Measurements from ENCODE around the gene CACNA2D3. TPM values are rescaled to one million over a fixed set of nuclear protein-coding genes. Genes with fewer than 3 reads are reported as not detected.

The CACNA2D3 gene
- total and polyA plus RNA-seq, 4 donors: 0.38 to 2.5 (median 1.1) TPM

DNA sequence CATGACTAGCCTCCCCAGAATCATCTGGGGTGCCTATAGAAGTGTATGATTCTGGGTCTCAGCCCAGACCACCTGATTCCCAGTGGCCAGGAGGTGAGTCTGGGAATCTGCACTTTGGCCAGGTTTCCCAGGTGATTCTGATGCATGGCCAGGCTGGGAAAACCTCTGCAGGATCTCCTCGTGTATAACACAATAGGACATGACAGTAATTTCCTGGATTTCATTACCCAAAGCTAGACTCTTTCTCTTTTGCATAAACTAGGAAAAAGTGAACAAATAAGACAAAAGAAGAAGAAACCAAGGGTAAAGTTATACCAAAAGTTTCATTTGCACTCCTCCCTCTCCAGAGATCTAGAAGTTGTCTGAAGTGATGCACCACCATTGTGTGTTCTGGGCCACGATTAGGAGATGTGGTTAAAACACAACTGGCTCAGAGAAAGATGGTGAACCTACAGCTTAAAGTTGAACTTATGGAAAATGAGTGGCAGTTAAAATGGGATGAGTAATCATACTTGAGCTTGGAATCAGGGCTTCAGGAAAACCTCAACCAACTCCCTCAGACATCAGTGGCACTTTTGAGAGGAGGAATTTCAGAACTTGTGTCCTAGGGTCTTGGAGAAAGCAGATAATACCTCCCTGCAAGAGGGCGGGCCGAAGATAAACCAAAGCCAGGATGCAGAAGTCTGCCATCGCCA, 914.7 kb downstream of the CACNA2D3 start:
- DNase-seq (no peak), ATAC-seq (ENCODE audit: insufficient read depth, low FRiP score) (no peak)
- WGBS, 2 donors: 82 to 86% methylated on average over 5 of the region's 5 CpGs

DNA sequence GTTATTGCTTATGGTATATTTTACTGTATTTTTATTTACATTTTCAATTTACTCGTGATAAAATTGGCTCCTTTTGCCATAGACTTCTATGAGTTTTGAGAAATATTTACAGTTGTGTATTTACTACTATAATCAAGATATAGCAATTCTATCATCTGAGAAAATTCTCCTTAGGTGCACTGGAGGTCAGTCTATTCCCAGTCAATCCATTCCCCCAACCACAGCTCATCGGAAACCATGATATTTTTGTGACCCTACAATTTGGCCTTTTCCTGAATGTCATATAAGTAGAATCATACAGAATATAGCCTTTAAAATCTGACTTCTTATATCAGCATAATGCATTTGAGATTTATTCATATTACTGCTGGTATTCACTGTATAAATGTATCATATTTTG, 920.2 kb downstream of the CACNA2D3 start:
- H3K9ac ChIP-seq (ENCODE audit: insufficient read depth in 1 of 2, low read length in 2 of 2): no peak overlapping the region
- DNase-seq (peak in 2 of 3 donors; percentile 13), ATAC-seq (ENCODE audit: insufficient read depth, low FRiP score) (no peak)
- WGBS, 2 donors: 74 to 89% methylated on average over 2 of the region's 2 CpGs
- peaks cover 0 to 9% (median 0%) of the 10 kb centered on the region in 5 donors for H3K4me1 ChIP-seq (ENCODE audit: control insufficient read depth in 5 of 5, insufficient read depth in 5 of 5, low read length in 5 of 5)
- H3K27ac ChIP-seq (ENCODE audit: low read depth in 1 of 2, low read length in 1 of 2): no peak overlapping the region
- H3K27me3 ChIP-seq (ENCODE audit: control insufficient read depth in 3 of 3, insufficient read depth in 3 of 3, low read length in 2 of 3): peaks cover 0 to 9% (median 0%) of the 10 kb centered on the region in 3 donors
- no peak overlapping the region for H3K4me3 ChIP-seq
- H3K9me3 ChIP-seq (ENCODE audit: control insufficient read depth in 4 of 4, insufficient read depth in 3 of 4, low read length in 3 of 4): no peaks in the 10 kb centered on the region
- no peaks in the 10 kb centered on the region for H3K36me3 ChIP-seq (ENCODE audit: control insufficient read depth in 4 of 4, insufficient read depth in 4 of 4, low read length in 4 of 4)
- TF ChIP-seq, protein P1, sequence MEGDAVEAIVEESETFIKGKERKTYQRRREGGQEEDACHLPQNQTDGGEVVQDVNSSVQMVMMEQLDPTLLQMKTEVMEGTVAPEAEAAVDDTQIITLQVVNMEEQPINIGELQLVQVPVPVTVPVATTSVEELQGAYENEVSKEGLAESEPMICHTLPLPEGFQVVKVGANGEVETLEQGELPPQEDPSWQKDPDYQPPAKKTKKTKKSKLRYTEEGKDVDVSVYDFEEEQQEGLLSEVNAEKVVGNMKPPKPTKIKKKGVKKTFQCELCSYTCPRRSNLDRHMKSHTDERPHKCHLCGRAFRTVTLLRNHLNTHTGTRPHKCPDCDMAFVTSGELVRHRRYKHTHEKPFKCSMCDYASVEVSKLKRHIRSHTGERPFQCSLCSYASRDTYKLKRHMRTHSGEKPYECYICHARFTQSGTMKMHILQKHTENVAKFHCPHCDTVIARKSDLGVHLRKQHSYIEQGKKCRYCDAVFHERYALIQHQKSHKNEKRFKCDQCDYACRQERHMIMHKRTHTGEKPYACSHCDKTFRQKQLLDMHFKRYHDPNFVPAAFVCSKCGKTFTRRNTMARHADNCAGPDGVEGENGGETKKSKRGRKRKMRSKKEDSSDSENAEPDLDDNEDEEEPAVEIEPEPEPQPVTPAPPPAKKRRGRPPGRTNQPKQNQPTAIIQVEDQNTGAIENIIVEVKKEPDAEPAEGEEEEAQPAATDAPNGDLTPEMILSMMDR (IDR thresholded peaks at IDR 0.05; ENCODE audit: control extremely low read depth, extremely low read depth): no peak

More for the DNA sequence above, 914.7 kb downstream of the CACNA2D3 start:
- no peak overlapping the region for H3K27ac ChIP-seq (ENCODE audit: low read depth in 1 of 2, low read length in 1 of 2)
- H3K4me3 ChIP-seq: no peak overlapping the region
- TF ChIP-seq, protein P1 (IDR thresholded peaks at IDR 0.05; ENCODE audit: control extremely low read depth, extremely low read depth): no peak
- H3K9ac ChIP-seq (ENCODE audit: insufficient read depth in 1 of 2, low read length in 2 of 2): no peak overlapping the region
- H3K36me3 ChIP-seq (ENCODE audit: control insufficient read depth in 4 of 4, insufficient read depth in 4 of 4, low read length in 4 of 4): no peaks in the 10 kb centered on the region
- H3K27me3 ChIP-seq (ENCODE audit: control insufficient read depth in 3 of 3, insufficient read depth in 3 of 3, low read length in 2 of 3): peaks cover 0 to 3% (median 0%) of the 10 kb centered on the region in 3 donors
- H3K4me1 ChIP-seq (ENCODE audit: control insufficient read depth in 5 of 5, insufficient read depth in 5 of 5, low read length in 5 of 5): no peaks in the 10 kb centered on the region
- H3K9me3 ChIP-seq (ENCODE audit: control insufficient read depth in 4 of 4, insufficient read depth in 3 of 4, low read length in 3 of 4): no peaks in the 10 kb centered on the region

DNA sequence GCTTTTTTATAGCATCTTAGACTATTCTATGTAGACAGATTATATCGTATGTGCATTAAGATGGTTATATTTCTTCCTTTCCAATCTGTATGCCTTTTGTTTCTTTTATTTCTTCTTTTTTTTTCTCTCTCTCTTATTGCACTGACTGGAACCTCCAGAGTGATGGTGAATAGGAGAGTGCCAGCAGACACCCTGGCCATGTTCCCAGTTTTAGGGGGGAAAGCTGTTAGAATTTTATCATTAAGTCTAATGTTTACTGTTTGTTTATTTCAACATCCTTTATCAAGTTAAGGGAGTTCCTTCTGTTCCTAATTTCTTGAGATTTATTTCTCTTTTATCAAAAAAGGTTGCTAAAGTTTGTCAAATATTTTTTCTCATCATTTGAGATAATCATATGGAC, 922.1 kb downstream of the CACNA2D3 start:
- ATAC-seq (ENCODE audit: insufficient read depth, low FRiP score): no peak
- TF ChIP-seq, protein P1 (IDR thresholded peaks at IDR 0.05; ENCODE audit: control extremely low read depth, extremely low read depth): no peak

More for the DNA sequence above, 922.1 kb downstream of the CACNA2D3 start:
- no peaks in the 10 kb centered on the region for H3K9me3 ChIP-seq (ENCODE audit: control insufficient read depth in 4 of 4, insufficient read depth in 3 of 4, low read length in 3 of 4)
- peaks cover 0 to 6% (median 0%) of the 10 kb centered on the region in 3 donors for H3K27me3 ChIP-seq (ENCODE audit: control insufficient read depth in 3 of 3, insufficient read depth in 3 of 3, low read length in 2 of 3)
- H3K9ac ChIP-seq (ENCODE audit: insufficient read depth in 1 of 2, low read length in 2 of 2): no peak overlapping the region
- H3K4me1 ChIP-seq (ENCODE audit: control insufficient read depth in 5 of 5, insufficient read depth in 5 of 5, low read length in 5 of 5): peaks cover 0 to 9% (median 0%) of the 10 kb centered on the region in 5 donors
- WGBS, 2 donors: 77 to 83% methylated on average over 1 of the region's 1 CpG
- H3K4me3 ChIP-seq: no peak overlapping the region
- peak; percentile 78 to 92 (median 91) for DNase-seq
- no peaks in the 10 kb centered on the region for H3K36me3 ChIP-seq (ENCODE audit: control insufficient read depth in 4 of 4, insufficient read depth in 4 of 4, low read length in 4 of 4)
- no peak overlapping the region for H3K27ac ChIP-seq (ENCODE audit: low read depth in 1 of 2, low read length in 1 of 2)
